HCT116 (cell line): ENCODE results near the gene SLC5A12.

ENCODE experiments used
- CEBPB ChIP-seq: IDR thresholded peaks from 2 replicates; pipeline ENCODE4 v1.6.1; 2012; ENCODE audit warnings: low read depth
- EGR1 ChIP-seq: IDR thresholded peaks from 2 replicates; pipeline ENCODE4 v1.6.1; 2012; ENCODE audit warnings: low read depth
- EZH2 ChIP-seq: fragments of 200-600 bp; sonication (generic); IDR thresholded peaks from 2 replicates; pipeline ENCODE4 v1.6.1; 2017; ENCODE audit warnings: antibody characterized with exemption, mixed run types
- EZH2phosphoT487 ChIP-seq: fragments of 200-600 bp; IDR thresholded peaks from 2 replicates; pipeline ENCODE4 v1.6.1; 2018; ENCODE audit warnings: antibody characterized with exemption, borderline replicate concordance
- JUND ChIP-seq: IDR thresholded peaks from 2 replicates; pipeline ENCODE4 v1.6.1; 2012
- POLR2AphosphoS5 ChIP-seq: IDR thresholded peaks from 2 replicates; pipeline ENCODE4 v1.6.1; 2011; ENCODE audit warnings: mild to moderate bottlenecking, low read depth, low read length, moderate library complexity
- SIN3A ChIP-seq: IDR thresholded peaks from 2 replicates; pipeline ENCODE4 v1.6.1; 2012; ENCODE audit warnings: low read depth
- SRF ChIP-seq: IDR thresholded peaks from 2 replicates; pipeline ENCODE4 v1.6.1; 2012; ENCODE audit warnings: low read depth
- YY1 ChIP-seq: IDR thresholded peaks from 2 replicates; pipeline ENCODE4 v1.6.1; 2011; ENCODE audit warnings: low read length, low read depth, moderate library complexity, mild to moderate bottlenecking; ENCODE audit not compliant: insufficient replicate concordance; ENCODE audit errors: extremely low read depth
- ZNF274 ChIP-seq: fragments of 200-500 bp; sonication (Bioruptor generic); IDR thresholded peaks from 2 replicates; pipeline ENCODE4 v1.6.1; 2014; ENCODE audit warnings: mild to moderate bottlenecking, low read depth, low read length, inconsistent platforms
- TF ChIP-seq, protein P1 (sequence below), 3 experiments: fragments of 200-600 bp in 1 of 3; sonication (generic) in 1 of 3; IDR thresholded peaks in 2 of 3; conservative IDR thresholded peaks in 1 of 3; 2 replicates each; pipeline ENCODE4 v1.5.1; 2012 to 2017; ENCODE audit warnings: low read depth in 2 of 3, low read length in 2 of 3, antibody characterized with exemption in 1 of 3, borderline replicate concordance in 1 of 3, control low read depth in 1 of 3, mild to moderate bottlenecking in 1 of 3, mixed read lengths in 1 of 3, mixed run types in 1 of 3, moderate library complexity in 1 of 3; ENCODE audit not compliant: insufficient read depth in 1 of 3
- TF ChIP-seq, protein P2 (sequence below): IDR thresholded peaks from 2 replicates; pipeline ENCODE4 v1.6.1; 2012; ENCODE audit warnings: low read depth
- TF ChIP-seq, protein P3 (sequence below): IDR thresholded peaks from 2 replicates; pipeline ENCODE4 v1.6.1; 2012
- TF ChIP-seq, protein P4 (sequence below): IDR thresholded peaks from 2 replicates; pipeline ENCODE4 v1.6.1; 2012

DNA sequence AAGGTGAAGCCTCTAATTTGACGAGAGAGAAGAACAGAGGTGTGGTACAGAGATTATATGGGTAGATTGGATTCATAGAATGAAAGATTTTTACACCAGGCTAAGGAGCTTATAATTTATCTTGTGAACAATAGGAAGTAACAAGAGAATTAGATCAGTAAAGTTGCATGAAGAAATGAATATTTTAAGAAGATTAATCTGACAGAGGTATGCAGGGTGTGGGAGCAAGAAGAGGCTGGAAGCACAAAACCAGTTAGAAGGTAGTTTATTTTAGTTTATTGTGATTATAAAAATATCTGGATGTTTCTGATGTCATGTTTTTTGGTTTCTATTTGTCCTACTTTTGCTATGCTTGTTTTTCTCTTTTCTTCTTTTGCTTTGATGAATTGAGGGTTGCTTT is 15.7 kb downstream of the SLC5A12 start:
- TF ChIP-seq EZH2phosphoT487 = no peak
- TF ChIP-seq JUND = no peak
- TF ChIP-seq, protein P1, sequence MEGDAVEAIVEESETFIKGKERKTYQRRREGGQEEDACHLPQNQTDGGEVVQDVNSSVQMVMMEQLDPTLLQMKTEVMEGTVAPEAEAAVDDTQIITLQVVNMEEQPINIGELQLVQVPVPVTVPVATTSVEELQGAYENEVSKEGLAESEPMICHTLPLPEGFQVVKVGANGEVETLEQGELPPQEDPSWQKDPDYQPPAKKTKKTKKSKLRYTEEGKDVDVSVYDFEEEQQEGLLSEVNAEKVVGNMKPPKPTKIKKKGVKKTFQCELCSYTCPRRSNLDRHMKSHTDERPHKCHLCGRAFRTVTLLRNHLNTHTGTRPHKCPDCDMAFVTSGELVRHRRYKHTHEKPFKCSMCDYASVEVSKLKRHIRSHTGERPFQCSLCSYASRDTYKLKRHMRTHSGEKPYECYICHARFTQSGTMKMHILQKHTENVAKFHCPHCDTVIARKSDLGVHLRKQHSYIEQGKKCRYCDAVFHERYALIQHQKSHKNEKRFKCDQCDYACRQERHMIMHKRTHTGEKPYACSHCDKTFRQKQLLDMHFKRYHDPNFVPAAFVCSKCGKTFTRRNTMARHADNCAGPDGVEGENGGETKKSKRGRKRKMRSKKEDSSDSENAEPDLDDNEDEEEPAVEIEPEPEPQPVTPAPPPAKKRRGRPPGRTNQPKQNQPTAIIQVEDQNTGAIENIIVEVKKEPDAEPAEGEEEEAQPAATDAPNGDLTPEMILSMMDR (IDR thresholded peaks at IDR 0.05 in 2 of 3, conservative IDR thresholded peaks at IDR 0.05 in 1 of 3; ENCODE audit: borderline replicate concordance in 1 of 3, insufficient read depth in 1 of 3, low read depth in 2 of 3, low read length in 2 of 3) = no peak
- TF ChIP-seq EZH2 = no peak
- no peak for TF ChIP-seq SIN3A
- TF ChIP-seq, protein P2, sequence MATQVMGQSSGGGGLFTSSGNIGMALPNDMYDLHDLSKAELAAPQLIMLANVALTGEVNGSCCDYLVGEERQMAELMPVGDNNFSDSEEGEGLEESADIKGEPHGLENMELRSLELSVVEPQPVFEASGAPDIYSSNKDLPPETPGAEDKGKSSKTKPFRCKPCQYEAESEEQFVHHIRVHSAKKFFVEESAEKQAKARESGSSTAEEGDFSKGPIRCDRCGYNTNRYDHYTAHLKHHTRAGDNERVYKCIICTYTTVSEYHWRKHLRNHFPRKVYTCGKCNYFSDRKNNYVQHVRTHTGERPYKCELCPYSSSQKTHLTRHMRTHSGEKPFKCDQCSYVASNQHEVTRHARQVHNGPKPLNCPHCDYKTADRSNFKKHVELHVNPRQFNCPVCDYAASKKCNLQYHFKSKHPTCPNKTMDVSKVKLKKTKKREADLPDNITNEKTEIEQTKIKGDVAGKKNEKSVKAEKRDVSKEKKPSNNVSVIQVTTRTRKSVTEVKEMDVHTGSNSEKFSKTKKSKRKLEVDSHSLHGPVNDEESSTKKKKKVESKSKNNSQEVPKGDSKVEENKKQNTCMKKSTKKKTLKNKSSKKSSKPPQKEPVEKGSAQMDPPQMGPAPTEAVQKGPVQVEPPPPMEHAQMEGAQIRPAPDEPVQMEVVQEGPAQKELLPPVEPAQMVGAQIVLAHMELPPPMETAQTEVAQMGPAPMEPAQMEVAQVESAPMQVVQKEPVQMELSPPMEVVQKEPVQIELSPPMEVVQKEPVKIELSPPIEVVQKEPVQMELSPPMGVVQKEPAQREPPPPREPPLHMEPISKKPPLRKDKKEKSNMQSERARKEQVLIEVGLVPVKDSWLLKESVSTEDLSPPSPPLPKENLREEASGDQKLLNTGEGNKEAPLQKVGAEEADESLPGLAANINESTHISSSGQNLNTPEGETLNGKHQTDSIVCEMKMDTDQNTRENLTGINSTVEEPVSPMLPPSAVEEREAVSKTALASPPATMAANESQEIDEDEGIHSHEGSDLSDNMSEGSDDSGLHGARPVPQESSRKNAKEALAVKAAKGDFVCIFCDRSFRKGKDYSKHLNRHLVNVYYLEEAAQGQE = no peak
- no peak for TF ChIP-seq POLR2AphosphoS5
- TF ChIP-seq CEBPB = no peak
- no peak for TF ChIP-seq YY1
- TF ChIP-seq, protein P3, sequence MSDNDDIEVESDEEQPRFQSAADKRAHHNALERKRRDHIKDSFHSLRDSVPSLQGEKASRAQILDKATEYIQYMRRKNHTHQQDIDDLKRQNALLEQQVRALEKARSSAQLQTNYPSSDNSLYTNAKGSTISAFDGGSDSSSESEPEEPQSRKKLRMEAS = no peak
- TF ChIP-seq SRF = no peak
- no peak for TF ChIP-seq EGR1
- TF ChIP-seq ZNF274 = no peak
- TF ChIP-seq, protein P4, sequence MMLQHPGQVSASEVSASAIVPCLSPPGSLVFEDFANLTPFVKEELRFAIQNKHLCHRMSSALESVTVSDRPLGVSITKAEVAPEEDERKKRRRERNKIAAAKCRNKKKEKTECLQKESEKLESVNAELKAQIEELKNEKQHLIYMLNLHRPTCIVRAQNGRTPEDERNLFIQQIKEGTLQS = no peak
